Choroid plexus epithelial cell (primary cell): Measurements from ENCODE around the gene NWD2.

Source experiments
- DNase-seq: peaks from one replicate; pipeline ENCODE4 v3.0.0-alpha.2; 2010; ENCODE audit warnings: low read depth
- H3K4me3 ChIP-seq: 2 replicates; pipeline ENCODE4 v1.5.1; 2011; ENCODE audit warnings: low read depth, mild to moderate bottlenecking, control low read depth, low read length, moderate library complexity
- TF ChIP-seq, protein P1 (sequence below): conservative IDR thresholded peaks from 2 replicates; pipeline ENCODE4 v1.5.1; 2011; ENCODE audit warnings: low read depth, mild to moderate bottlenecking, control low read depth, inconsistent platforms, low read length, moderate library complexity

NWD2 gene

DNA sequence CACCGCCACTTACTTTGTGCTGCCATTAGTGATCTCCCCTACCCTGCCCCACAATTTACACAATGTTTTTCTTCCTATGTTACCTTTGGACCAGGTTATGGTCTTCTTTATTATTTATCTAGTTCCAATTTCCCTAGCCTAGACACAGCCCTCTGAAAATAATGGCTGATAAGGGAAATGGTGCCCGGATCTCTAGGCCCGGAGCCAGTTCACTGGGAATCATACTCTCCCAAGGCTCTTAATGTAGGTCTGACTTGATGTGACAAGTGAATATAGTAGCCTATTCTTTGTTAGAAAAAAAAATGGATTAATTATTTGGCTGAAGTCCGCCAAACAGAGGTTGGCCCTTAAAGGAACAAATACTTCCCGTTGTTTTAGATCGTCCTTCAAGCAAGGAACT, 233.6 kb downstream of the NWD2 start:
- DNase-seq, result no peak
- H3K4me3 ChIP-seq, result no peak overlapping the region
- TF ChIP-seq, protein P1, sequence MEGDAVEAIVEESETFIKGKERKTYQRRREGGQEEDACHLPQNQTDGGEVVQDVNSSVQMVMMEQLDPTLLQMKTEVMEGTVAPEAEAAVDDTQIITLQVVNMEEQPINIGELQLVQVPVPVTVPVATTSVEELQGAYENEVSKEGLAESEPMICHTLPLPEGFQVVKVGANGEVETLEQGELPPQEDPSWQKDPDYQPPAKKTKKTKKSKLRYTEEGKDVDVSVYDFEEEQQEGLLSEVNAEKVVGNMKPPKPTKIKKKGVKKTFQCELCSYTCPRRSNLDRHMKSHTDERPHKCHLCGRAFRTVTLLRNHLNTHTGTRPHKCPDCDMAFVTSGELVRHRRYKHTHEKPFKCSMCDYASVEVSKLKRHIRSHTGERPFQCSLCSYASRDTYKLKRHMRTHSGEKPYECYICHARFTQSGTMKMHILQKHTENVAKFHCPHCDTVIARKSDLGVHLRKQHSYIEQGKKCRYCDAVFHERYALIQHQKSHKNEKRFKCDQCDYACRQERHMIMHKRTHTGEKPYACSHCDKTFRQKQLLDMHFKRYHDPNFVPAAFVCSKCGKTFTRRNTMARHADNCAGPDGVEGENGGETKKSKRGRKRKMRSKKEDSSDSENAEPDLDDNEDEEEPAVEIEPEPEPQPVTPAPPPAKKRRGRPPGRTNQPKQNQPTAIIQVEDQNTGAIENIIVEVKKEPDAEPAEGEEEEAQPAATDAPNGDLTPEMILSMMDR, result no peak

DNA sequence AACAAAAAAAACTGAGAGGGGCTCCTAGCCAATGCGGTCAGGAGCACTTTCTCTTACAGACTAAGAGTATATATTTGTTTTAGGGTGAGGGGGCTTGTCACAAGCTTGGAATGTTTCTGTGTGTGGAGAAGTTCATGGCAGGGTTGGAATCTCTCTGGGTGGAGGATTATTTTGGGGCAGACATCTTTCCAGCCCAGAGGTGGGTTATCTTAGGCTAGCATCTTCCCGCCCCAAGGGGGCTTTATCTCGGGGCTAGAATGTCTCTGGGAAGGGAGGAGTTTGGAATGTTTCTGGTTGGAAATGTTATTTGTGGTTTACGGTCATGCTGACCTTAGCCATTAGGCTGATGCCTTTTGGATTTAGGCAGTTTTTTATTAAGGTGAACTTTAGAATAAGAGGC, 236.0 kb downstream of the NWD2 start:
- TF ChIP-seq, protein P1, result no peak
- H3K4me3 ChIP-seq, result no peak overlapping the region
- no peak for DNase-seq

DNA sequence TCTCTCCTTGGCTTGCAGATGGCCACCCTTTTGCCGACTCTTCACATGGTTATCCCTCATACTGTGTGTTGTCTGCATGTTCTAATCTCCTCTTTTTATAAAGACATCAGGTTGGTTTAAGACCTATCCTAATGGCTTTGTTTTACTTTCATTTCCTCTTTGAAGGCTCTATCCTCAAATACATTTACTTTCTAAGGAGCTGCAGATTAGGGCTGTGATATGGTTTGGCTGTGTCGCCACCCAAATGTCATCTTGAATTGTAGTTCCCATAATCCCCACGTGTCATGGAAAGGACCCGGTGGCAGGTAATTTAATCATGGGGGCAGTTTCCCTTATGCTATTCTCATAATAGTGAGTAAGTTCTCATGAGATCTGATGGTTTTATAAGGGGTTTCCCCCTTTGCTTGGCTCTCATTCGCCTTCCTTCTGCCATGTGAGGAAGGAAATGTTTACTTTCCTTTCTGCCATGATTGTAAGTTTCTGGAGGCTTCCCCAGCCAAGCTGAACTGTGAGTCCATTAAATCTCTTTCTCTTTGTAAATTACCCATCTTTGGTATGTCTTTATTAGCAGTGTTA, 237.1 kb downstream of the NWD2 start:
- TF ChIP-seq, protein P1, result no peak
- H3K4me3 ChIP-seq, result no peak overlapping the region
- DNase-seq, result no peak

DNA sequence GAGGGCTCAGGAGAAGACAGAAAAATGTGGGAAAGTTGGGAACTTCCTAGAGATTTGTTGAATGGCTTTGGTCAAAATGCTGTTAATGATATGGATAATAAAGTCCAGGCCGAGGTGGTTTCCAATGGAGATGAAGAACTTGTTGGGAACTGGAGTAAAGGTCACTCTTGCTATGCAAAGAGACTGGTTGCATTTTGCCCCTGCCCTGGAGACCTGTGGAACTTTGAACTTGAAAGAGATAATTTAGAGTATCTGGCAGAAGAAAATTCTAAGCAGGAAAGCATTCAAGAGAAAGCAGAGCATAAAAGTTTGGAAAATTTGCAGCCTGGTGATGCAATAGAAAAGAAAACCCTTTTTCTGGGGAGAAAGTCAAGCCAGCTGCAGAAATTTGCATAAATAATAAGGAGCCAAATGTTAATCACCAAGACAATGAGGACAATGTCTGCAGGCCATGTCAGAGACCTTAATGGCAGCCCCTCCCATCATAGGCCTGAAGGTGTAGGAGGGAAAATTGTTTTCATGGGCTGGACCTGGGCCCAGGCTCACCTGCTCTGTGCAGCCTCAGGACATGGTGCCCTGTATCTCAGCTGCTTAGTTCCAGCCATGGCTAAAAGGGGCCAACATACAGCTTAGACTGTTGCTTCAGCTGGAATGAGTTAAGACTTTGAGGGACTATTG, 237.8 kb downstream of the NWD2 start:
- H3K4me3 ChIP-seq, result no peak overlapping the region
- TF ChIP-seq, protein P1, result no peak
- no peak for DNase-seq

DNA sequence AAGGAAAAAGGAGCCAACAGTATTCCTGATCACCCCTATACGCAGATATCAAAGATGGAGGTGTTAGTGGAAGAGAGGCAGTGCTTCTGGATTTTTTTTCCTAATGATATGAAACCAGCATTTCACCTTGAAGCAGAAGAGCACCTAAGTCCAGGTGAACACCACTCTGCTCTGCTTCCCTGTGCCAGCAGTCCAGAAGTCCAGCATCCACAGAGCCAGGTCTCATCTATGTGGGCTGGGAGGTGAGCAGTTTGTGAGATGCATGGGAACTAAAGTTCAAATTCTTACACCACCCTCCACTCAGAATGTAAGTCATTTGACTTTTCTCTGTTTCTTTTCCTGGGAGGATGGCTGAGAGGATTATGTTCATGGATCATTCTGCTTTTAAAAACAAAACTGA, 239.1 kb downstream of the NWD2 start:
- no peak for DNase-seq
- TF ChIP-seq, protein P1, result no peak
- H3K4me3 ChIP-seq, result no peak overlapping the region

DNA sequence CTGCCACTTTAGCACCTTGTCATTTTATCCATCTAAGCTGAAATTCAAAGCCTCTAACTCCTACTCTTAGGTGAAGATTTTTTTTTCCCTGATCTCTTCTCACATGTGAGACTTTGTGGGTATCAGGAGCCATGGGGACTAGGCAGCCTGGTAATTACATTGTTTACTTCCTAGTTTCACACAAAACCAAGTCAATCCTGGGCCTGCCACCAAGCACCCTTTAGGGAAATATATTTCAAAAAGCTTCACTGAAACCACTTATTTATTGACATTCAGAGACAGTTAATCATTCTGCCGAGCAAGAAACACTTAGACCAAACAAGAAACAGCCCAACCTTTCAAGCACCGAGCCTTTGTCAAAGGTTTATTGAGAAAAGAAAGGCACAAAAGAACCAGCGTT, 241.6 kb downstream of the NWD2 start:
- H3K4me3 ChIP-seq, result no peak overlapping the region
- TF ChIP-seq, protein P1, result no peak
- no peak for DNase-seq

DNA sequence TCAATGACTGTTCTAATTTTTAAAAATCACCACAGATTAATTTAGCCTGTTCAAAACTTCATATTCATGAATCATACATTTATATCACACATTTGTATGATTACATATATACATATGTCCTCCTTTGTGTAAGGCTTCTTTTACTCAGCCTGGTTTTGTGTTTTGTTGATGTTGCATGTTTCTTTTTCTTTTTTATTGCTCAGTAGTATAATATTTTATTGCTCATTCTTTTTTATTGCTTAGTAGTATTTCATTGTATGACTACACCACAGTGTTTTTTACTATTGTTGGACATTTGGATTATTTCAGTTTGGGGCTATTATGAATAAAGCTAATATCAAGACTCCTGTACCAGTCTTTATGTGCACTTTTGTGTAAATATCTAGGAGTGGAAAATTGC, 243.1 kb downstream of the NWD2 start:
- no peak for DNase-seq
- TF ChIP-seq, protein P1, result no peak
- H3K4me3 ChIP-seq, result no peak overlapping the region
